ENCODE results near the gene EVC.

DNA sequence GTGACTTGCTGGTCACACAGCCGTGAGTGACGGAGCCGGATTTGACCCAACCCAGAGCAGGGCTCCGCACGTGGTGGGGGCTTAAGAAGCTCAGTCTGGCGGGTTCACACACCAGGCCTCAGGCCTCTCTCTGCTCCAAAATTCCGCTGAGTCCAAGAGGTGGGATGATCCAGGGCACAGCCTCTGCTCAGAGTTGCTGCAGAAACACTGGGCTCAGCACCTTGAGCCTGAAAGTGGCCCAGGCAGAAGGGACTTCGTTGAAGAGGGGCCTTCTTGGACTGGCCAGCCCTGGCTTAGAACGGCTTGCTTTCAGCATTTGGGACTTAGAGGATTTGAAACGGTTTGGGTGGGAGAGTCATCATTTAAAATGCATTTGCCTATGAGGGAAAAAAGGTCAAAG lies 21.2 kb downstream of the EVC start:
- TF ChIP-seq, protein P1, sequence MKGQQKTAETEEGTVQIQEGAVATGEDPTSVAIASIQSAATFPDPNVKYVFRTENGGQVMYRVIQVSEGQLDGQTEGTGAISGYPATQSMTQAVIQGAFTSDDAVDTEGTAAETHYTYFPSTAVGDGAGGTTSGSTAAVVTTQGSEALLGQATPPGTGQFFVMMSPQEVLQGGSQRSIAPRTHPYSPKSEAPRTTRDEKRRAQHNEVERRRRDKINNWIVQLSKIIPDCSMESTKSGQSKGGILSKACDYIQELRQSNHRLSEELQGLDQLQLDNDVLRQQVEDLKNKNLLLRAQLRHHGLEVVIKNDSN (IDR thresholded peaks at IDR 0.05), result no peak
- TF ChIP-seq, protein P2, sequence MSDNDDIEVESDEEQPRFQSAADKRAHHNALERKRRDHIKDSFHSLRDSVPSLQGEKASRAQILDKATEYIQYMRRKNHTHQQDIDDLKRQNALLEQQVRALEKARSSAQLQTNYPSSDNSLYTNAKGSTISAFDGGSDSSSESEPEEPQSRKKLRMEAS (IDR thresholded peaks at IDR 0.05), result no peak
